ENCODE results near the gene CFAP77. TPM values are rescaled to one million over a fixed set of nuclear protein-coding genes. Genes with fewer than 3 reads are reported as not detected.

Gene CFAP77
- total and polyA plus RNA-seq, 9 of the 15 experiments (the other 6 are each of a cell fraction or from before 2014, with no cell fraction given) = not detected

DNA sequence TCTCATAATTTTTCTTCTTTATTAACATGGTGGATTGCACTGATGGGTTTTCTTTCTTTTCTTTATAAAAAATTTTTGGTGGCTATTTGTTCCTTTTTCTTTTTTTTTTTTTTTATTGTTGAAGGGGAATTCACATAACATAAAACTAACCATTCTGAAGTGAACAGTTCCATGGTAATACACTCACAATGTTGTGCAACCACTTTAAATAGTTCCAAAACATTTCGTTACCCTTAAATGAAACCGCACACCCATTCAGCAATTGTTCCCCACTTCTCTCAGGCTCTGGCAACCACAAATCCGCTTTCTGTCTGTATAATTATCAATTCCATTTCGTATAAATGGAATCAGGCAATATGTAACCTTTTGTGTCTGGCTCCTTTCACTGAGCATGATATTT, 43.5 kb upstream of the CFAP77 start:
- Histone ChIP-seq H3K4me2 (ENCODE audit: insufficient read depth, low read length) (no peak overlapping the region), H2AFZ (ENCODE audit: low read depth, low read length) (0 out of 2 replicates have a peak overlapping the region, but pooled peaks have one; percentile 28), H3K36me3 (ENCODE audit: control insufficient read depth, insufficient read depth, low read length) (no peaks in the 10 kb centered on the region), H3K9me1 (ENCODE audit: control insufficient read depth, insufficient read depth, low read length) (no peaks in the 10 kb centered on the region), H3K9me3 (replicated peaks; ENCODE audit: control insufficient read depth, insufficient read depth, low read depth, low read length) (no peaks in the 10 kb centered on the region), H3K27me3 (ENCODE audit: control insufficient read depth in 2 of 2, insufficient read depth in 2 of 2, low read length in 2 of 2) (no peaks in the 10 kb centered on the region), H3K9ac (ENCODE audit: insufficient read depth in 1 of 2, low read depth in 2 of 2, low read length in 2 of 2) (no peak overlapping the region), H3K27ac (ENCODE audit: extremely low read depth, low read depth, low read length) (no peak overlapping the region), H3K4me3 (no peak overlapping the region), H4K20me1 (replicated peaks; ENCODE audit: control insufficient read depth, insufficient read depth, low read length) (no peaks in the 10 kb centered on the region), H3K79me2 (ENCODE audit: control insufficient read depth, insufficient read depth, low read length) (no peaks in the 10 kb centered on the region), H3K4me1 (replicated peaks in 1 of 2; ENCODE audit: control insufficient read depth in 2 of 2, insufficient read depth in 2 of 2, low read length in 2 of 2) (no peaks in the 10 kb centered on the region)
- ATAC-seq (no peak), FAIRE-seq (no peak), DNase-seq (ENCODE audit: extremely low read depth in 1 of 4, low spot score in 3 of 4) (no peak)
- TF ChIP-seq, protein P1, sequence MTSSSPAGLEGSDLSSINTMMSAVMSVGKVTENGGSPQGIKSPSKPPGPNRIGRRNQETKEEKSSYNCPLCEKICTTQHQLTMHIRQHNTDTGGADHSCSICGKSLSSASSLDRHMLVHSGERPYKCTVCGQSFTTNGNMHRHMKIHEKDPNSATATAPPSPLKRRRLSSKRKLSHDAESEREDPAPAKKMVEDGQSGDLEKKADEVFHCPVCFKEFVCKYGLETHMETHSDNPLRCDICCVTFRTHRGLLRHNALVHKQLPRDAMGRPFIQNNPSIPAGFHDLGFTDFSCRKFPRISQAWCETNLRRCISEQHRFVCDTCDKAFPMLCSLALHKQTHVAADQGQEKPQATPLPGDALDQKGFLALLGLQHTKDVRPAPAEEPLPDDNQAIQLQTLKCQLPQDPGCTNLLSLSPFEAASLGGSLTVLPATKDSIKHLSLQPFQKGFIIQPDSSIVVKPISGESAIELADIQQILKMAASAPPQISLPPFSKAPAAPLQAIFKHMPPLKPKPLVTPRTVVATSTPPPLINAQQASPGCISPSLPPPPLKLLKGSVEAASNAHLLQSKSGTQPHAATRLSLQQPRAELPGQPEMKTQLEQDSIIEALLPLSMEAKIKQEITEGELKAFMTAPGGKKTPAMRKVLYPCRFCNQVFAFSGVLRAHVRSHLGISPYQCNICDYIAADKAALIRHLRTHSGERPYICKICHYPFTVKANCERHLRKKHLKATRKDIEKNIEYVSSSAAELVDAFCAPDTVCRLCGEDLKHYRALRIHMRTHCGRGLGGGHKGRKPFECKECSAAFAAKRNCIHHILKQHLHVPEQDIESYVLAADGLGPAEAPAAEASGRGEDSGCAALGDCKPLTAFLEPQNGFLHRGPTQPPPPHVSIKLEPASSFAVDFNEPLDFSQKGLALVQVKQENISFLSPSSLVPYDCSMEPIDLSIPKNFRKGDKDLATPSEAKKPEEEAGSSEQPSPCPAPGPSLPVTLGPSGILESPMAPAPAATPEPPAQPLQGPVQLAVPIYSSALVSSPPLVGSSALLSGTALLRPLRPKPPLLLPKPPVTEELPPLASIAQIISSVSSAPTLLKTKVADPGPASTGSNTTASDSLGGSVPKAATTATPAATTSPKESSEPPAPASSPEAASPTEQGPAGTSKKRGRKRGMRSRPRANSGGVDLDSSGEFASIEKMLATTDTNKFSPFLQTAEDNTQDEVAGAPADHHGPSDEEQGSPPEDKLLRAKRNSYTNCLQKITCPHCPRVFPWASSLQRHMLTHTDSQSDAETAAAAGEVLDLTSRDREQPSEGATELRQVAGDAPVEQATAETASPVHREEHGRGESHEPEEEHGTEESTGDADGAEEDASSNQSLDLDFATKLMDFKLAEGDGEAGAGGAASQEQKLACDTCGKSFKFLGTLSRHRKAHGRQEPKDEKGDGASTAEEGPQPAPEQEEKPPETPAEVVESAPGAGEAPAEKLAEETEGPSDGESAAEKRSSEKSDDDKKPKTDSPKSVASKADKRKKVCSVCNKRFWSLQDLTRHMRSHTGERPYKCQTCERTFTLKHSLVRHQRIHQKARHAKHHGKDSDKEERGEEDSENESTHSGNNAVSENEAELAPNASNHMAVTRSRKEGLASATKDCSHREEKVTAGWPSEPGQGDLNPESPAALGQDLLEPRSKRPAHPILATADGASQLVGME (CRISPR knock-in tag; IDR thresholded peaks at IDR 0.05) = no peak
- TF ChIP-seq EZH2 (IDR thresholded peaks at IDR 0.05; ENCODE audit: borderline replicate concordance, low read depth, low read length) (no peak), ZNF445 (CRISPR knock-in tag; IDR thresholded peaks at IDR 0.05; ENCODE audit: low read depth) (no peak), MTA1 (IDR thresholded peaks at IDR 0.05; ENCODE audit: borderline replicate concordance) (no peak), PKNOX1 (IDR thresholded peaks at IDR 0.05) (no peak), ZNF197 (CRISPR knock-in tag; IDR thresholded peaks at IDR 0.05; ENCODE audit: low read depth) (no peak)
- TF ChIP-seq, protein P2, sequence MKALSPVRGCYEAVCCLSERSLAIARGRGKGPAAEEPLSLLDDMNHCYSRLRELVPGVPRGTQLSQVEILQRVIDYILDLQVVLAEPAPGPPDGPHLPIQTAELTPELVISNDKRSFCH (CRISPR knock-in tag; IDR thresholded peaks at IDR 0.05) = no peak
- TF ChIP-seq, protein P2 (tag; IDR thresholded peaks at IDR 0.05) = no peak
- intact Hi-C loops (cut with micrococcal nuclease) (loop anchor here (10.0 kb wide), 1 partner anchor 1062 kb away; no protein-coding TSS in a partner anchor), in situ Hi-C loops (cut with MboI) (no loop called here)
- ChIA-PET CTCF (ENCODE audit: low intra/inter-chr PET ratio) (no interaction called here), POLR2A (no interaction called here)
- 41% methylated on average over 4 of the region's 4 CpGs for WGBS (ENCODE audit: insufficient coverage, low coverage, missing lambda C conversion rate)
- BruUV-seq (replicated peaks) = no TSS peak

All from K562 (cell line).